ENCODE measurements around the gene SORCS1. TPM values are rescaled to one million over a fixed set of nuclear protein-coding genes. Genes with fewer than 3 reads are reported as not detected.
"Not testable (repeated sequence)": the region's sequence is repeated elsewhere in the genome, so short reads cannot be mapped to it uniquely, and the experiment has no call there.

Gene SORCS1
- total RNA-seq, 2 donors from 2014 or later = not detected

GRCh38 chr10:106952033-106952432 is 212.5 kb downstream of the SORCS1 start:
- DNase-seq (ENCODE audit: low spot score) (no peak), ATAC-seq (no peak)
- no peaks in the 10 kb centered on the region for H3K36me3 Mint-ChIP-seq
- H3K27me3 Mint-ChIP-seq = no peaks in the 10 kb centered on the region
- H3K4me1 Mint-ChIP-seq (ENCODE audit: low read depth in 2 of 2) = no peaks in the 10 kb centered on the region
- H3K9me3 Mint-ChIP-seq = no peaks in the 10 kb centered on the region
- no peak overlapping the region for H3K27ac Mint-ChIP-seq
- no peak overlapping the region for H3K4me3 Mint-ChIP-seq

GRCh38 chr10:106949680-106950478 is 214.6 kb downstream of the SORCS1 start:
- H3K4me1 Mint-ChIP-seq (ENCODE audit: low read depth in 2 of 2) = no peaks in the 10 kb centered on the region
- H3K36me3 Mint-ChIP-seq = no peaks in the 10 kb centered on the region
- no peaks in the 10 kb centered on the region for H3K27me3 Mint-ChIP-seq
- ATAC-seq (no peak), DNase-seq (ENCODE audit: low spot score) (no peak)
- no peak overlapping the region for H3K27ac Mint-ChIP-seq
- no peak overlapping the region for H3K4me3 Mint-ChIP-seq
- H3K9me3 Mint-ChIP-seq = no peaks in the 10 kb centered on the region

GRCh38 chr10:106947643-106948042 is 216.9 kb downstream of the SORCS1 start:
- no peaks in the 10 kb centered on the region for H3K9me3 Mint-ChIP-seq
- ATAC-seq = no peak
- no peak overlapping the region for H3K27ac Mint-ChIP-seq
- DNase-seq (ENCODE audit: low spot score) = no peak
- no peak overlapping the region for H3K4me3 Mint-ChIP-seq
- H3K4me1 Mint-ChIP-seq (ENCODE audit: low read depth in 2 of 2) = no peaks in the 10 kb centered on the region
- no peaks in the 10 kb centered on the region for H3K27me3 Mint-ChIP-seq
- no peaks in the 10 kb centered on the region for H3K36me3 Mint-ChIP-seq

- H3K27me3 Mint-ChIP-seq = no peaks in the 10 kb centered on the region
- ATAC-seq = peak in 1 of 2 donors; percentile 32
- H3K36me3 Mint-ChIP-seq = no peaks in the 10 kb centered on the region
- H3K27ac Mint-ChIP-seq = no peak overlapping the region
- no peak overlapping the region for H3K4me3 Mint-ChIP-seq
- DNase-seq (ENCODE audit: low spot score) = no peak
- no peaks in the 10 kb centered on the region for H3K4me1 Mint-ChIP-seq (ENCODE audit: low read depth in 2 of 2)
- no peaks in the 10 kb centered on the region for H3K9me3 Mint-ChIP-seq
These were observed 222.4 kb downstream of the SORCS1 start for GRCh38 chr10:106942035-106942662.

GRCh38 chr10:106941297-106942034 is 223.0 kb downstream of the SORCS1 start:
- DNase-seq (ENCODE audit: low spot score) (no peak), ATAC-seq (no peak)
- H3K27me3 Mint-ChIP-seq = no peaks in the 10 kb centered on the region
- no peaks in the 10 kb centered on the region for H3K36me3 Mint-ChIP-seq
- no peaks in the 10 kb centered on the region for H3K4me1 Mint-ChIP-seq (ENCODE audit: low read depth in 2 of 2)
- H3K27ac Mint-ChIP-seq = no peak overlapping the region
- no peaks in the 10 kb centered on the region for H3K9me3 Mint-ChIP-seq
- no peak overlapping the region for H3K4me3 Mint-ChIP-seq

GRCh38 chr10:106938513-106938912 is 226.0 kb downstream of the SORCS1 start:
- Mint-ChIP-seq H3K36me3 (no peaks in the 10 kb centered on the region), H3K4me3 (no peak overlapping the region), H3K27me3 (no peaks in the 10 kb centered on the region), H3K9me3 (no peaks in the 10 kb centered on the region), H3K27ac (no peak overlapping the region), H3K4me1 (ENCODE audit: low read depth in 2 of 2) (no peaks in the 10 kb centered on the region)
- DNase-seq (ENCODE audit: low spot score) = no peak
- no peak for ATAC-seq

GRCh38 chr10:106935978-106936451 is 228.5 kb downstream of the SORCS1 start:
- Mint-ChIP-seq H3K27me3 (no peaks in the 10 kb centered on the region), H3K36me3 (no peaks in the 10 kb centered on the region), H3K9me3 (no peaks in the 10 kb centered on the region), H3K4me1 (ENCODE audit: low read depth in 2 of 2) (no peaks in the 10 kb centered on the region), H3K4me3 (no peak overlapping the region), H3K27ac (no peak overlapping the region)
- no peak for ATAC-seq
- DNase-seq (ENCODE audit: low spot score) = no peak

GRCh38 chr10:106931853-106932249 is 232.7 kb downstream of the SORCS1 start:
- no peak overlapping the region for H3K4me3 Mint-ChIP-seq

GRCh38 chr10:106931159-106931852 is 233.2 kb downstream of the SORCS1 start:
- DNase-seq (ENCODE audit: low spot score) (no peak), ATAC-seq (no peak)
- Mint-ChIP-seq H3K27me3 (peaks cover 0 to 2% of the 10 kb centered on the region in 2 donors), H3K4me1 (ENCODE audit: low read depth in 2 of 2) (peaks cover 0 to 2% of the 10 kb centered on the region in 2 donors), H3K9me3 (no peaks in the 10 kb centered on the region), H3K36me3 (no peaks in the 10 kb centered on the region), H3K4me3 (no peak overlapping the region), H3K27ac (no peak overlapping the region)

More at GRCh38 chr10:106931853-106932249, 232.7 kb downstream of the SORCS1 start:
- peaks cover 0 to 2% of the 10 kb centered on the region in 2 donors for H3K27me3 Mint-ChIP-seq
- DNase-seq (ENCODE audit: low spot score) (no peak), ATAC-seq (no peak)
- H3K9me3 Mint-ChIP-seq = no peaks in the 10 kb centered on the region
- H3K36me3 Mint-ChIP-seq = no peaks in the 10 kb centered on the region
- peaks cover 0 to 2% of the 10 kb centered on the region in 2 donors for H3K4me1 Mint-ChIP-seq (ENCODE audit: low read depth in 2 of 2)
- no peak overlapping the region for H3K27ac Mint-ChIP-seq

- Mint-ChIP-seq H3K4me1 (ENCODE audit: low read depth in 2 of 2) (peaks cover 0 to 2% of the 10 kb centered on the region in 2 donors), H3K36me3 (no peaks in the 10 kb centered on the region), H3K4me3 (no peak overlapping the region), H3K9me3 (no peaks in the 10 kb centered on the region), H3K27me3 (peaks cover 0 to 2% of the 10 kb centered on the region in 2 donors), H3K27ac (no peak overlapping the region)
- ATAC-seq = no peak
- DNase-seq (ENCODE audit: low spot score) = no peak
These were observed 233.8 kb downstream of the SORCS1 start for GRCh38 chr10:106930751-106931150.

- no peak overlapping the region for H3K27ac Mint-ChIP-seq
- no peaks in the 10 kb centered on the region for H3K36me3 Mint-ChIP-seq
- peaks cover 0 to 2% of the 10 kb centered on the region in 2 donors for H3K4me1 Mint-ChIP-seq (ENCODE audit: low read depth in 2 of 2)
- ATAC-seq (no peak), DNase-seq (ENCODE audit: low spot score) (no peak)
- H3K4me3 Mint-ChIP-seq = no peak overlapping the region
- peaks cover 0 to 2% of the 10 kb centered on the region in 2 donors for H3K27me3 Mint-ChIP-seq
- H3K9me3 Mint-ChIP-seq = no peaks in the 10 kb centered on the region
These were observed 235.1 kb downstream of the SORCS1 start for GRCh38 chr10:106929291-106929895.

- not testable (repeated sequence) for DNase-seq (ENCODE audit: low spot score); H3K27ac Mint-ChIP-seq; H3K36me3 Mint-ChIP-seq; H3K27me3 Mint-ChIP-seq; ATAC-seq; H3K4me1 Mint-ChIP-seq (ENCODE audit: low read depth in 2 of 2); H3K9me3 Mint-ChIP-seq; H3K4me3 Mint-ChIP-seq
These were observed 236.4 kb downstream of the SORCS1 start for GRCh38 chr10:106928151-106928550.

GRCh38 chr10:106925191-106925590 is 239.3 kb downstream of the SORCS1 start:
- Mint-ChIP-seq H3K4me3 (no peak overlapping the region), H3K4me1 (ENCODE audit: low read depth in 2 of 2) (peaks cover 0 to 2% of the 10 kb centered on the region in 2 donors), H3K9me3 (no peaks in the 10 kb centered on the region), H3K27me3 (peaks cover 0 to 5% of the 10 kb centered on the region in 2 donors), H3K27ac (no peak overlapping the region), H3K36me3 (no peaks in the 10 kb centered on the region)
- no peak for ATAC-seq
- DNase-seq (ENCODE audit: low spot score) = no peak

All from natural killer cell treated with Interleukin-12 subunit alpha and Interleukin-12 subunit beta and Interleukin-15 and Interleukin-18, amount 100 ng/mL, for 72 hours (primary cell).